RPMI7951 (cell line): ENCODE measurements around the gene LCNL1. TPM values are rescaled to one million over a fixed set of nuclear protein-coding genes. Genes with fewer than 3 reads are reported as not detected.
"Not testable (repeated sequence)": the region's sequence is repeated elsewhere in the genome, so short reads cannot be mapped to it uniquely, and the experiment has no call there.

Experiments used
- DNase-seq: peaks from one replicate; pipeline ENCODE4 v3.0.0-alpha.2; 2012; ENCODE audit warnings: low read depth
- total RNA-seq: library from RNA; depleted of rRNA; stranded (reverse); fragments of >200 nt; shearing (Covaris generic); gene quantifications from 2 replicates; pipeline ENCODE4 v1.2.3, GENCODE V29; 2014; rRNA removed

Gene LCNL1
- total RNA-seq, 1 experiment from 2014 or later: not detected

GRCh38 chr9:137025517-137025966 is 42.7 kb downstream of the LCNL1 start:
- DNase-seq: no peak

GRCh38 chr9:137026384-137026783 is 43.6 kb downstream of the LCNL1 start:
- DNase-seq: no peak

- DNase-seq: no peak
Observed at GRCh38 chr9:137026828-137027227, 44.0 kb downstream of the LCNL1 start.

GRCh38 chr9:137027369-137028262 is 44.8 kb downstream of the LCNL1 start, which contains the start of gene ABCA2:
TSS of gene ABCA2 (minus strand) at chr9:137028237. CDS start at chr9:137028140, 97 bp downstream.
- DNase-seq: peak; percentile 18

- peak; percentile 46 for DNase-seq
Observed at GRCh38 chr9:137028263-137029057, 45.7 kb downstream of the LCNL1 start.

- peak; percentile 51 for DNase-seq
Observed at GRCh38 chr9:137029058-137029936, 46.5 kb downstream of the LCNL1 start.

- no peak for DNase-seq
Observed at GRCh38 chr9:137030006-137030405, 47.2 kb downstream of the LCNL1 start.

GRCh38 chr9:137030538-137031527 is 48.0 kb downstream of the LCNL1 start:
- no peak for DNase-seq

GRCh38 chr9:137031904-137032640 is 49.3 kb downstream of the LCNL1 start, which contains the start of gene FUT7:
TSS of gene FUT7 (minus strand) at chr9:137032088. CDS start at chr9:137031991, 97 bp downstream.
- no peak for DNase-seq

- DNase-seq: no peak
Observed at GRCh38 chr9:137032858-137033257, 50.1 kb downstream of the LCNL1 start.

- not testable (repeated sequence) for DNase-seq
Observed at GRCh38 chr9:137033481-137033880, 50.7 kb downstream of the LCNL1 start.

GRCh38 chr9:137034039-137034708 is 51.4 kb downstream of the LCNL1 start:
- no peak for DNase-seq

- peak; percentile 64 for DNase-seq
Observed at GRCh38 chr9:137034709-137035506, 52.1 kb downstream of the LCNL1 start.

Other genes starting within 250 kb of the LCNL1 start
- gene LCN10, start 240.1 kb upstream of the LCNL1 start, total RNA-seq: 0.10 TPM in 1 of 2 replicates, not detected in the other
- gene LCN6, start 234.5 kb upstream of the LCNL1 start, total RNA-seq: not detected in 2 replicates
- gene LCN8, start 224.8 kb upstream of the LCNL1 start, total RNA-seq: not detected in 2 replicates
- gene LCN15, start 218.5 kb upstream of the LCNL1 start, total RNA-seq: not detected in 2 replicates
- gene TMEM141, start 191.6 kb upstream of the LCNL1 start, total RNA-seq: 49.4 and 79.2 TPM in 2 replicates
- gene CCDC183, start 186.7 kb upstream of the LCNL1 start, total RNA-seq: not detected in 2 replicates
- 30.0 and 37.8 TPM in 2 replicates for gene RABL6, start 175.0 kb upstream of the LCNL1 start, total RNA-seq
- 0.72 and 1.3 TPM in 2 replicates for gene AJM1, start 140.5 kb upstream of the LCNL1 start, total RNA-seq
- 88.7 and 92.2 TPM in 2 replicates for gene PHPT1, start 133.6 kb upstream of the LCNL1 start, total RNA-seq
- gene MAMDC4, start 130.6 kb upstream of the LCNL1 start, total RNA-seq: 0.36 and 0.39 TPM in 2 replicates
- 304 and 460 TPM in 2 replicates for gene EDF1, start 116.7 kb upstream of the LCNL1 start, total RNA-seq
- 10.1 and 13.7 TPM in 2 replicates for gene TRAF2, start 96.5 kb upstream of the LCNL1 start, total RNA-seq
- gene FBXW5, start 38.3 kb upstream of the LCNL1 start, total RNA-seq: 48.7 and 74.1 TPM in 2 replicates
- gene C8G, start 37.8 kb upstream of the LCNL1 start, total RNA-seq: not detected in 2 replicates
- not detected in 2 replicates for gene LCN12, start 30.7 kb upstream of the LCNL1 start, total RNA-seq
- gene PTGDS, start 5.5 kb upstream of the LCNL1 start, total RNA-seq: 0.24 TPM in 1 of 2 replicates, not detected in the other
- gene PAXX, start 9.4 kb downstream of the LCNL1 start, total RNA-seq: 24.5 and 50.9 TPM in 2 replicates
- gene CLIC3, start 13.6 kb downstream of the LCNL1 start, total RNA-seq: 0.68 and 1.7 TPM in 2 replicates
- gene ABCA2, start 45.2 kb downstream of the LCNL1 start, total RNA-seq: 4.1 and 10.8 TPM in 2 replicates
- not detected in 2 replicates for gene FUT7, start 49.1 kb downstream of the LCNL1 start, total RNA-seq
- gene NPDC1, start 63.2 kb downstream of the LCNL1 start, total RNA-seq: 0.60 and 1.6 TPM in 2 replicates
- not detected in 2 replicates for gene ENTPD2, start 71.1 kb downstream of the LCNL1 start, total RNA-seq
- gene SAPCD2, start 87.6 kb downstream of the LCNL1 start, total RNA-seq: 15.3 and 21.8 TPM in 2 replicates
- gene UAP1L1, start 94.5 kb downstream of the LCNL1 start, total RNA-seq: 7.6 and 10.0 TPM in 2 replicates
- 39.2 and 56.9 TPM in 2 replicates for gene MAN1B1, start 104.0 kb downstream of the LCNL1 start, total RNA-seq
- gene DPP7, start 131.7 kb downstream of the LCNL1 start, total RNA-seq: 30.8 and 37.5 TPM in 2 replicates
- 0.20 TPM in 1 of 2 replicates, not detected in the other for gene GRIN1, start 156.2 kb downstream of the LCNL1 start, total RNA-seq
- not detected in 2 replicates for gene LRRC26, start 187.1 kb downstream of the LCNL1 start, total RNA-seq
- not detected in 2 replicates for gene TMEM210, start 189.1 kb downstream of the LCNL1 start, total RNA-seq
- gene ANAPC2, start 205.6 kb downstream of the LCNL1 start, total RNA-seq: 8.1 and 9.8 TPM in 2 replicates
- gene SSNA1, start 205.7 kb downstream of the LCNL1 start, total RNA-seq: 72.8 and 99.2 TPM in 2 replicates
- 1.1 and 3.7 TPM in 2 replicates for gene TPRN, start 217.7 kb downstream of the LCNL1 start, total RNA-seq
- 39.1 and 40.0 TPM in 2 replicates for gene TMEM203, start 222.7 kb downstream of the LCNL1 start, total RNA-seq
- 4.6 and 5.4 TPM in 2 replicates for gene NDOR1, start 222.7 kb downstream of the LCNL1 start, total RNA-seq
- gene RNF208, start 239.2 kb downstream of the LCNL1 start, total RNA-seq: not detected in 2 replicates
- gene CYSRT1, start 242.2 kb downstream of the LCNL1 start, total RNA-seq: 0.36 and 1.1 TPM in 2 replicates
- gene RNF224, start 244.5 kb downstream of the LCNL1 start, total RNA-seq: not detected in 2 replicates
- not detected in 2 replicates for gene SLC34A3, start 247.9 kb downstream of the LCNL1 start, total RNA-seq